K562 treated with DMSO at 1 percent for 12 hours (cell line): ENCODE results near the gene CDKL4. TPM values are rescaled to one million over a fixed set of nuclear protein-coding genes. Genes with fewer than 3 reads are reported as not detected.

ENCODE experiments used
- total RNA-seq: library from RNA; unstranded; fragments of 300-600 nt; gene quantifications from 2 replicates; pipeline ENCODE4 v1.2.3, GENCODE V29; 2022; ENCODE audit not compliant: insufficient read depth

The CDKL4 gene
- total RNA-seq: not detected in 2 replicates

DNA sequence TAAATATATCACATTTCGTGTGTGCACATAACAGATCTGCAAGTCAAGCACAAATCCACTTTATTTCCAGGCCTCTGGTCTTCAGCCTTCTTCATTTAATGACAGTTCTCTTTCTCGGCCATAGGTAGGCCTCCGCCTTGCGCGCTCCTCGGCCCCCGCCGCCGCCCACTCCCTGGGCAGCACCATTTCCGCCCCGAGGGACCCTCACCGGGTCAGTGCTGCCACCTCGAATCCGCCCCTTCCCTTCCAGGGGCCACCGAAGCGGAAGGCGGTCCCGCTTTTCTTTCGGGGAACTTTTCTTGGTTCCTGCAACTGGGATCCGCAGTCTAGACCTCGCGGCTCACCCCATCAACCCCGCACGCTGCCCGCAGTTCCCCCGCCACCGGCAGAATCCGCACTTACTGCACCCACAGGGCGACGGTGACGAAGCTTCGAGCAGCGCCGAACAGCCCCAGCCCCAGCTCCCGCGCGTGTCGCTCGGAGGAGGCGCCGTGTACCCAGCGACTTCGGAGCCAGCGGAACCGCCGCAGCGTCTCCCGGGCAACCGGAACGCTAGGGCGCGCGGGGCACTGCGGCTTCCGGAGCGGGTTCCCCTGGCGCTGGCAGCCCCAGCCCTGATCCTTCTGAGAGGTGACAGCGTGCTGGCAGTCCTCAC is at the start of gene CDKL4:
Gene CDKL4 (minus strand): TSS at position 502 of the 655 bp plus-strand sequence.

Other genes with a start within 250 kb of the CDKL4 start
- 2.0 and 14.7 TPM in 2 replicates for gene SOS1, start 122.9 kb downstream of the CDKL4 start, total RNA-seq
- gene MAP4K3, start 193.3 kb upstream of the CDKL4 start, total RNA-seq: 2.6 and 9.5 TPM in 2 replicates